ENCODE data around the gene DEFB128. TPM values are rescaled to one million over a fixed set of nuclear protein-coding genes. Genes with fewer than 3 reads are reported as not detected.
"Not testable (repeated sequence)": the region's sequence is repeated elsewhere in the genome, so short reads cannot be mapped to it uniquely, and the experiment has no call there.

DEFB128 gene
- total RNA-seq (2014; rRNA removed) = not detected in 2 replicates
- polyA plus RNA-seq (2012) = not detected

DNA sequence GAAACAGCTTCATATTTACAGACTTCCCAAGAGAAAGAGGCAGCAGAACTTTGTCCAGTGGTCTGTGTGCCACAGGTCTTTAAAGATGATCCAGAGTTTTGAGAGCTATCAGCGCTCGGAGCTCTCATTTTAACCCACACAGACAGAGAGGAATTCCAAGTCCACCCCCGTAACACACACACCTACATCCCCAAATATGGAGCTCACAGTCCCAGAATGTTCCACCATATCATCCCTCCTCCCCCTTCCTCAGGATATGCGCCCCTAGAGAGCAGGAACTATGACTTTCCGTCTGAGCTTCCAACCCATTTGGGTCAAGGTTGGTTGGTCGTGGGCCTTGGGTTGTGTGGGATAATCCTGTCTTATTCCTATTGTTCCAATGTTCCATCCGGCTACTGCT lies at the start of gene DEFB128:
Gene DEFB128 (minus strand): TSS at position 101 of the 400 bp plus-strand sequence. CDS start 88 bp downstream, at position 13.
- DNase-seq (ENCODE audit: low read depth) = no peak

DNA sequence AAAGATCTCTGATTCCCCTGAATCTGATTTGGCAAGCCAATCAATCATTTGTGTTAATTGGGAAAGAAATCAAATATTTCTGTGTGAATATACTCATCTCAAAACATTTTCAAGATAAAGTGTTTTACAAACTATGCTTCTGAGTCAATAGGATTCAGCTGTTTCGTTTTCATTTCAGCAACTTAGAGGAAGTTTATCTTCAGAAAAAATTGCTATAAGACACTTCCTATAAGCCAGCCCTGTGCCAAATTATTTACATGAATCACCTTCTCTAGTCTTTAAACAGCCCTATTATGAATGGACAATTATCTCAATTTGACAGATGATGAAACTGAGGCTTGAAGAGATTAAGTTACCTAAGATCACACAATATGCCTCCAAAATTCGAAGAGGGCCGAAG lies 48.4 kb upstream of the DEFB128 start:
- DNase-seq (ENCODE audit: low read depth) = no peak

DNA sequence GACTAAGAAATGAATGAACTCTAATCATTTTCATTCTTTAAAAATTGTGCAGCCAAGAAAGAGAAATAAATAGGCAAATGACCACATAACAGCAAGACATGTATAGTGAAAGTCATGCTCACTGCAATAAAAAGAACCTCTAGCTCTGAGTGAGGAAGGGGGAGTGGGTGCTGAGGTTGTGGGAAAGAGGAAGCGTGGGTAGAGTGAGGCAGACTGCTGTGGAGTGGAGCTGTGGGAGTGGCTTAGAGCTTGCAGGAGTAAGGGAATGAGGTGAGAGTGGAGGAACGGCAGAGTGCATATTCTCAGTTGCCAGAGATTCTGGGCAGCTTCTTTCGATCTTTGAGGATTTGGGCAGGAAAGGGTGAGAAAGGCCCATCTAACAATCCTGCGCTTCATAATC lies 48.0 kb upstream of the DEFB128 start:
- no peak for DNase-seq (ENCODE audit: low read depth)

DNA sequence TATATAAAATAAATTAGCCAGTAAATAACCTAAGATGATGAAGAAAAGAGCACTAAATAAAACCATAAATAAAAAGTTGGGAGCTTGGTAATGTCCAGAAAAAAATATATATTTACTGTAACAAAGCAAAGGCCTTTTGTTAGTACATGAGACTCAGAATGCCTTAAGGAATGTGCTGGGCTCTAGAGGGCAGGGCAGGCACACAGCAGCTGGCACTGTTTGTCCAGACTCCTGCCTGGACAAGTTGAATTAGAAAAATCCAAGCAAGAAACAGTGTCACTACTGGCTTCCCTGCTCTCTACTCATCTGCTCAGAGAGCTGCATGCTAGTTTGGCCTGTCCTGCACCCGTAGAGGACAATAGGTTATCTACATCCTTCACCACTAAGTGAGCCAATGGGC lies 46.4 kb upstream of the DEFB128 start:
- DNase-seq (ENCODE audit: low read depth) = peak; percentile 63

DNA sequence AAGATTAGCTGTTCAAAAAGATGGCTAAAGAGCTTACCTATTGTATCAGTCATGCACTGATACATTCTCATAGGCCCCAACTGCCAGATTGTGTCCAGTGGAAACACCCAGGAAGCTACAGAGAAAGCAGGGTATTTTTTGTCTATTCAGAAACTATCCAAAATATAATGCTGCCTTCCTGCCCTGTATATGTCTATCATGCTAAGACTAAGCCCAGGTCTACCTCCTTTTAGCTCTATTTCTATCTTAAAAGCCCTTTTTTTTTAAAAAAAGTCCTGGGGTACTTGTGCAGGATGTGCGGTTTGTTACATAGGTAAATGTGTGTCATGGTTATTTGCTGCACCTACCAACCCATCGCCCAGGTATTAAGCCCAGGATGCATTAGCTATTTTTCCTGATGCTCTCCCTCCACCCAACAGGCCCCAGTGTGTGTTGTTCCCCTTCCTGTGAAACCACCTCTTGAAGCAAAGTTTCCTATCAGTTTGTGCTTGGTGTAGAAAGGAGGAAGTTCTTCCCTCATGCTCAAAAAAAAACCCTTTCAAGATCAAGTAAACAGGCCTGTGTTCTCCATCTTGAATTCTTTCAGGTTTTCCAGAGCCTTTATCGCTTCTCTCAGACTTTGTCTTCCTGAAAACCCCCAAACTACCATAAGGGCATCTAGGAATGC lies 38.1 kb upstream of the DEFB128 start:
- DNase-seq (ENCODE audit: low read depth) = no peak

DNA sequence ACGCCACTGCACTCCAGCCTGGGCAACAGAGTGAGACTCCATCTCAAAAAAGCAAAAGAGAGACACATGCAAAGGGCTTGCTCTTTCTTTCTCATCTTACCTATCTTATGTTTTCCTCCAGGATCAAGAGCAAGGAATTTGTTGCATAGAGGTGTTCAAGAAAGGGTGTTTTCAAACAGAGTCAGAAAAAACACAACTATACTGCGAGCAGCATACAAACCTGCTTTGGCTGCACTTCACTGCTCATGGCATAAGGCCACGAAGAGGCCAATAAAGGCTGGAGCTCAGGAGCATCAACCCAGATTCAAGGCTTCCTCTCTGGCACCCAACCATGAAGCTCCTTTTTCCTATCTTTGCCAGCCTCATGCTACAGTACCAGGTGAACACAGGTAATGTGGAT lies 37.4 kb upstream of the DEFB128 start, which contains the start of gene DEFB129:
Gene DEFB129 (plus strand): TSS at position 301 of the 400 bp plus-strand sequence. CDS start 31 bp downstream, at position 332.
- no peak for DNase-seq (ENCODE audit: low read depth)

DNA sequence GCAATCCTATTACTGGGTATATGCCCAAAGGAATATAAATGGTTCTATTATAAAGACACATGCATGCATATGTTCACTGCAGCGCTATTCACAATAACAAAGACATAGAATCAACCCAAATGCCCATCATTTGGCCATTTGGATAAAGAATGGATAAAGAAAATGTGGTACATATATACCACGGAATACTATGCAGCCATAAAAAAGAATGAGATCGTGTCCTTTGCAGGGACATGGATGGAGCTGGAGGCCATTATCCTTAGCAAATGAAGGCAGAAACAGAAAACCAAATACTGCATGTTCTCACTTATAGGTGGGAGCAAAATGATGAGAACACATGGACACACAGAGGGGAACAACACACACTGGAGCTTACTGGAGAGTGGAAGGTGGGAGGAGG lies 36.4 kb upstream of the DEFB128 start:
- not testable (repeated sequence) for DNase-seq (ENCODE audit: low read depth)

DNA sequence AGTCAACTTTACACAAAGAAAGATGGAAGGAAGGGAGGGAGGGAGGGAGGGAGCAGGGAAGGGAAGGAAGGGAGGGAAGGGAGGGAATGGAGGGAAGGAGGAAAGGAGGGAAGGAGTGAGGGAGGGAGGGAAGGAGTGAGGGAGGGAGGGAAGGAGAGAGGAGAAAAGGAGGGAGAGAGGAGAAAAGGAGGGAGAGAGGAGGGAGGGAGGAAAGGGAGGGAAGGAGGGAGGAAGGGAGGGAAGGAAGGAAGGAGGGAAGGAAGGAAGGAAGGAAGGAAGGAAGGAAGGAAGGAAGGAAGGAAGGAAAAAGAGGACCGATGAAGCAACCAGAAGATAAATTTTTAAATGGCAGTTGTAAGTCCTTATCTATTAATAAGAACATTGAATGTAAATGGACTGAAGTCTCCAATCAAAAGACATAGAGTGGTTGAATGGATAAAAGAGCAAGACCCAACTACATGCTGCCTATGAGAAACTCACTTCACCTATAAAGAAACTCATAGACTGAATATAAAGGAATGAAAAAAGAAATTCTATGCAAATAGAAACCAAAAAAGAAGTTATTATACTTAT lies 31.8 kb upstream of the DEFB128 start:
- DNase-seq (ENCODE audit: low read depth) = no peak

DNA sequence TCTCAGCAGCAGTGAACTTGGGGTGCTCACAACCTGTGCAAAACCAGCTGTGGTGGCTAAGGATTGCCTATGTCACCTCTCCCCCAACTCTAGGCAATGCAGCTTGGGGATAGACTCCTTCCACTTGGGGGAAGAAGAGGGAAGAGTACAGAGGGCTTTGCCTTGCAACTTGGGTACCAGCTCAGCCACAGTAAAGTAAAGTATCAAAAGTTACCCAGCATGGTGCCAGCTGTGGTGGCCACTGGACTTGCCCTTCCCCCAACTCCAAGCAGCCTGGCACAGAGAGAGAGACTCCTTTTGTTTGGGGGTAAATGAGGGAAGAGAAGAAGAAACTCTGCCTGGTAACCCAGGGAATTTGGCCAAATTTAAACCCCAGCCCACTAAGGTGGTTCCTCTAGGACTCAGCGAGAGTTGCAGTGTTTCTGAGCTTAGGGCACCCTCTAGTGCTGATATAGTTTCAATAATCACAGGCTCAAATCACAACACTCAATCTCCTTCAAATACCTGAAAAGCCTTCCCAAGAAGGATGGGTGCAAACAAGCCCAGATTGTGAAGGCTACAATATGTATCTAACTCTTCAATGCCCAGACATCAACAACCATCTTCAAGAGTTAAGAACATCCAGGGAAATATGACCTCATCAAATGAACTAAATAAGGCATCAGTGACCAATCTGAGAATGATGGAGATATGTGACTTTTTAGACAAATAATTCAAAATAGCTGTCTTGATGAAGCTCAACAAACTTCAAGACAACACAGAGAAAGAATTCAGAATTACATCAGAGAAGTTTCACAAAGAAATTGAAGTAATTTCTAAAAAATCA lies 30.0 kb upstream of the DEFB128 start:
- DNase-seq (ENCODE audit: low read depth) = peak; percentile 8

DNA sequence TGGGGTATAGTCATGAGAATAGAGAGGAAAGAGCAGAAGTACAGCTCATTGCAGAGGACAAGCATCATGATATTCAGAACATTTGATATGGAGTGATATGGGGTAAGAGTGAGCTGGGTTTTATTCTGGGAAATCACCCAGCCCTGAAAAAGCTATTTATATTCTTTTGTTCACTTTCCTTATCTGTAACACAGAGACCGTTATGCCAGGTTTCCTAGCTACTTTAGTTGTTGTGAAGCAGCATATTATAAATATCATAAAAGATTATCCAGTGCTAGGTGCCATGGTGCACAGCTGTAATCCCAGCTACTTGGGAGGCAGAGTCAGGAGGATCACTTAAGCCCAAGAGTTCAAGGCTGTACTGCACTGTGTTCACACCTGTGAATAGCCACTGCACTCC lies 27.8 kb upstream of the DEFB128 start:
- no peak for DNase-seq (ENCODE audit: low read depth)

DNA sequence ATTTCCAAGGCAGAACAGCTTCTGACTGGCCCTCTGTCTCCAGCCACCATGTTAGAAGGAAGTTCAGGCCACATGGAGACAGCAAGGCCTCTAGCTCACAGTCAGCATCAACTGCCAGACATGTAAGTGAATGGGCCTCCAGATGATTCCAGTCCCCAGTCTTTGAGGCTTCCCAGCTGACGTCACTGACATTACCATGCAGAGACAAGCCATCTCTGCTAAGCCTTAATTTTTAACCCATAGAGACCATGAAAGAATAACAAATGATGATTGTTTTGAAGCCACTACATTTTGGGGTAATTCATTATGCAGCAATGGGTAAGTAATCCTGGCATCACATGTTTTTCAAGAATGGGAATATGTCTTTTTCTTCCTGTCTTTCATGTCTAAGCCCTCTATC lies 26.3 kb upstream of the DEFB128 start:
- no peak for DNase-seq (ENCODE audit: low read depth)

DNA sequence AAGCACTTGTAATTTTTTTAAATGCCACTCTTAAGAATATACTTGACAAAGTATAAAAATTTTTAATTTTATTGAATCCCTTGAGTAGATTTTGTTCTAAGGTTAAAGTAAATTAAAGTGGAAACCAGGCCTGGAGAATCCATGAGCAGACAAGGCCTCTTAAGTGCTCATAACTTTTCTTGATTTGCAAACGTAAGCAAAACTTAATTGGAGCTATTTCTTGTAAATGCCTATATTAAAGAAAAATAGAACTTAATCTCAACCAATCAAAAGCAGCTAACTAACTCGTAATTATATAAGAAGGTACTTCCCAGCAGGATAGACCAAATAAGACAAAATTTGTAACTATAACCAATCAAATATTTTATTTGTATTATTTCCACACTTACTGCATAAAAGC lies 24.9 kb upstream of the DEFB128 start:
- DNase-seq (ENCODE audit: low read depth) = no peak

DNA sequence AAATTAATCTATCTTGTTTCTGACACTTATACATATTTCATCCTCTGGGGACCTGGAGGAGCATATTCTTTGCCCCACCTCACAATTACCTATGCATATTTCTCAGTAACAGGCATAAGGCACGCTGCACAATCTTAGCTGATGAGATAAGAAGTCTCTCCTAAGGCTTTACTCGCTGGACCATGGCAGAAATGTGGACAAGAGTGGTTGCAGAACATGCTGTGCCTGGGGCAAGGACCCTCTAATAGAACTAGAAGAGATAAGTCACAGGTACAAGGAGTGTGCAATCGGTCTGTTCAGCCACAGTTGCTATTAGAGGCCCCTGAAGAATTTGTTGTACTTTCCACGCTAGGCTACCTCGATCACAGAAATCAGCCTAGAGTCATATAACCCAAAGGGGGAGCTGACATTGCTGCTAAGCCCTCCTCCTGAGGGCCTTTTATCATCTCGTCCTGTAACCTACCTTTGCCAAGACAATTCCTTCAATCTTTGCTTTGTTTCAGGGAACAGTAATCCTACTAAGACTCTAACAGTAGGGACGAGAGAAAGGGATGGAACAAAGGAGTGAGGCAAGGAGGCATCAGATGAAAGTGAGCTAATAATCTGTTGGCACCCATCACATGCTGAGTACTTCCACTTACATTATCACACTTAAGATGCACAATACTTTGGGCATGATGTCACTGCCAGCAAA lies 21.4 kb upstream of the DEFB128 start:
- DNase-seq (ENCODE audit: low read depth) = no peak

DNA sequence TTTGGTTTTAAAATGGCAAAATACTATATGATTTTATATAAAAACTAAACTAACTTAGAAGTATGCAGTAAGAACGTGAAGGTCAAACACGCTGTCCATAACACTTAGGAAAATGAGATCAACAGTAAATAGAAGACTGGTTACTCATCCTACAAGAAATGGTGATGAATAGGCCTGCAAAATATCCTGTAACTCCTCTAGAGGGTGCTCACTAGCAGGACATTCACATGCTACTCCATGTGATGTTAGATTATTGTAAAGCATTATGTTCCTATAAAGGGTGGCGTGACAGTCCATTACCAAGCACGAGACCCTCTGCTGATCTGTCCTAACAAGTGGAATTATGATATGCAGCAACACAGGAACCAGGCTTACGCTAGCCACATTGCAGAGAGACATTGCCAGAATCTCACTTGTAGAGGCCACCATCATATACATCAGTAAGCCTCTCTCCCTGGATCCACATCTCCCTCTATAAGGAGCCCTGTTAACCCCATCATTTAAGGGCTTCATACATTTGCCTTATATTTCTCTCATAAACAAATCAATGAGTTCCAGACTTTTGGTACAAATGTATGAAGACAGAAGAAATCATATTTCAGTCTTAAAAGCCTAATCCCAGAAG lies 19.5 kb upstream of the DEFB128 start:
- DNase-seq (ENCODE audit: low read depth) = peak; percentile 69

DNA sequence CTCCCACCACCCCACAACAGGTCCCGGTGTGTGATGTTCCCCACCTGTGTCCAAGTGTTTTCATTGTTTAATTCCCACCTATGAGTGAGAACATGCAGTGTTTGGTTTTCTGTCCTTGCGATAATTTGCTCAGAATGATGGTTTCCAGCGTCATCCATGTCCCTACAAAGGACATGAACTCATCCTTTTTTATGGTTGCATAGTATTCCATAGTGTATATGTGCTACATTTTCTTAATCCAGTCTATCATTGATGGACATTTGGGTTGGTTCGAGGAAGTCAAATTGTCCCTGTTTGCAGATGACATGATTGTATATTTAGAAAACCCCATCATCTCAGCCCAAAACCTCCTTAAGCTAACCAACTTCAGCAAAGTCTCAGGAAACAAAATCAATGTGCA lies 14.1 kb upstream of the DEFB128 start:
- not testable (repeated sequence) for DNase-seq (ENCODE audit: low read depth)

DNA sequence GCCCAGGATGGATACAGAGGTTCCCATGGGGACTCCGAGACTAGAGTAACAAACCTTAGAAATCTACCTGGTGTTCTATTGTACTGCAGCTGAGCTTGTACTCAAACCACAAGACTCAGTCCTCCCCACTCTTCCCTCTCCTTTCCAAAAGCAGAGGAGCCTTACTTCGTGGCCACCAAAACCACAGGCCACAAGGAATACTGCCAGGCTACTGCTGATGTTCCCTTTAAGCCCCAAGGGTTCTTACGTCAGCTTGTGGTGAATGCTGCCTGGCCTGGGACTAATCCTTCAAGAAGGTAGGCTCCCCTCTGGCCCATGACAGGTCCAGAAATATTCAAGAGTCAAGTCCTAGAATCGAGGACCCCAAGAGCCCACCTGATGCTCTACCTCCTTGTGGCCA lies 10.5 kb upstream of the DEFB128 start:
- DNase-seq (ENCODE audit: low read depth) = peak; percentile 22

DNA sequence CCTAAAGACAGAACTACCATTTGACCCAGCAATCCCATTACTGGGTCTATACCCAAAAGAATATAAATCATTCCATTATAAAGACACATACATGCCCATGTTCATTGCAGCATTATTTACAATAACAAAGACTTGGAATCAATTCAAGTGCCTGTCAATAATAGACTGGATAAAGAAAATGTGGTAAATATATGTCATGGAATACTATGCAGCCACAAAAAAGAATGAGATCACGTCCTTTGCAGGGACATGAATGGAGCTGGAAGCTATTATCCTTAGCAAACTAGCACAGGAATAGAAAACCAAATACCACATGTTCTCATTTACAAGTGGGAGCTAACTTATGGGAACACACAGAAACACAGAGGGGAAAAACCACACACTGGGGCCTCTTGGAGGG lies 8.7 kb upstream of the DEFB128 start:
- DNase-seq (ENCODE audit: low read depth) = no peak

DNA sequence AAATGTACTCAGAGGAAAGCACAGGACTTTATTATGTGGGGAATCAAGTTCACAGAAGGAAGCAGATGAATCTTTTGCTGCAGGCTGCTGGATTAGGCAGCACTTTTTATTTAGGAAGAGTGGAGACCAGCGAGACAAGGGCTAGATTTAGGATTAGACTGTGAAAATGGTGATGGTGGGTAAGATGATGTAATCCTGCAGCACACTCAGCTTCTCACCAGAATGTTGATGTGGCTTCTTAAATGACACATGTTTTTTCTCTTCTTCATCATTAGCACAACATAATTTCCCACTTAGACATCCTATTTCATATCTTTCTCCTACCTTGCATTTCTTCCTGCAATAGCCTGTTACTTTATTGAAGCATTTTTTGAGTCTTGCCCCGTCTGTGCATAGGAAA lies 1.8 kb downstream of the DEFB128 start:
- DNase-seq (ENCODE audit: low read depth) = no peak

DNA sequence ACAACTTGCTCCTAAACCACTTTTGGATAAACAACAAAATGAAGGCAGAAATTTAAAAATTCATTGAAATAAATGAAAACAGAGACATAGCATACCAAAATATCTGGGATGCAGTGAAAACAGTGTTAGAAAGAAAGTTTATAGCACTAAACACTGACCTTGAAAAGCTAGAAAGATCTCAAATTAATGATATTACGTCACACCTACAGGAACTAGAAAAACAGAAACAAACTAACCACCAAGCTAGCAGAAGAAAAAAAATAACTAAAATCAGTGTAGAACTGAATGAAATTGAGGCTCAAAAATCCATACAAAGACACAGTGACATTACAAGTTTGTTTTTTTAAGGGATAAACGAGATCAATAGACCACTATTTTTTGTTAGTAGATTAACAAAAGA lies 5.2 kb downstream of the DEFB128 start:
- DNase-seq (ENCODE audit: low read depth) = no peak

DNA sequence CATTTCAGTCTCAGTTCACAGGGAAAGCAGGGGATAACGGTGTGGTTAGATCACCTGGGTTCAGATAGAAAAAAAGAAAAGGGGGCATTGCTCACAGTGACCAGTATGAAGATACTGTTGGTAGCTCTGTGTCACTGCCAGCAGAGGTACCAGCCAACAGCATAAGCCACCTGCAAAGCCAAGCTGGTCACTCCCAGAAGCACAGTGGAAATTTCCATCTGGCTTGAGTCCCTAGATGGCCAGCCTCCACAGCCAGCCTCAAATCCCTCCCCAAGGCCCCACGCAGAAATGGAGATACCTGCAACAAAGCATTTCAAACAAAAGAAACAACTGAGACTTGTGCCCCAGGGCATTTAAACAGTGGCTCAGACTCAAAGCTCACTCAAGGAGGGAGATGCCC lies 20.6 kb downstream of the DEFB128 start:
- no peak for DNase-seq (ENCODE audit: low read depth)

DNA sequence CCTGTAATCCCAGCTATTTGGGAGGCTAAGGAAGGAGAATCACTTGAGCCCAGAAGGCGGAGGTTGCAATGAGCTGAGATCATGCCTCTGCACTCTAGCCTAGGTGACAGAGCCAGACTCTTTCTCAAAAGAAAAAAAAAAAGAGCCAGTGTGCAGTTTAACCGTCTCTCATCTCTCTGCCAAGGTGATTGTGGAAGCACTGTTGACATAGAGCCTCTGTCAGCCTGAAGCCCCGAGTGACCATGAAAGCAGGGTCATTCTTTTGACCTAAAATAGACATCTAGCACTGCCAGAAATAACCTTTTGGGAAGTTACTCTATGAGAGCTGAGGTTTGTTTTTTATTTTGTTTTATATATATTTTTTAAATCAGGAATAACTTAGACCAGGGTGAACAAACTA lies 24.9 kb downstream of the DEFB128 start:
- no peak for DNase-seq (ENCODE audit: low read depth)

DNA sequence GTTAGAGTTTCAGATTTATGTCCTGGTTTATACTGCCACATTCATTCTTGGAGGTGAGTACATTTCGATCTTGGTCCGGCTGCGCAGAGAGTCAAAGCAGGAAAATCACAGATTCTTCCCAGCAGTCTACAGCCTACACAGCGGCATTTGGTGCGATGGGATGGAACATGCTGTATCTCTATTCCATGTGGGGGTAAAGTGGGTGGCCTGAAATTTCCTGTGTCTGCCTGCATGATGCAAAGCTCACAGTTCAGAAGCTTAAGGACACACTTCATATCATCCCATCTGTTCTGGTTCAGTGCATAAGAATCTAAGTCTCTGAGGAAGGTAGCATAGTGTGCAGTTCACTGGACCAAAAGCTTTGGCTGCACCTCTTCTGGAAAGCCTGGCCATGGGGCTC lies 32.4 kb downstream of the DEFB128 start, which contains the start of gene DEFB127:
Gene DEFB127 (plus strand): TSS at position 301 of the 400 bp plus-strand sequence. CDS start 91 bp downstream, at position 392.
- DNase-seq (ENCODE audit: low read depth) = no peak

Measured in LHCN-M2 (cell line).